Lower leg skin (tissue), 4 donors: ENCODE data around the gene MAB21L3. TPM values are rescaled to one million over a fixed set of nuclear protein-coding genes. Genes with fewer than 3 reads are reported as not detected.

Experiments used
- DNase-seq, 2 donors: peaks; one replicate each; pipeline ENCODE4 v3.0.0-alpha.2; 2019; ENCODE audit warnings: low spot score in 2 of 2
- H3K4me3 ChIP-seq: fragments of 200-600 bp; sonication (generic); 2 replicates; pipeline ENCODE4 v1.5.1; 2017; ENCODE audit warnings: mild to moderate bottlenecking, low read depth; ENCODE audit not compliant: poor library complexity, severe bottlenecking
- POLR2A ChIP-seq, 2 donors: fragments of 450-650 bp; IDR thresholded peaks; one replicate each; pipeline ENCODE4 v1.6.1; 2016 to 2017; ENCODE audit warnings: antibody characterized with exemption in 2 of 2, mild to moderate bottlenecking in 1 of 2, moderate library complexity in 1 of 2
- WGBS, 2 donors: methylation state at CpG; one replicate each; pipeline ENCODE4 v1.1.5; 2018; 5-methylcytosine and 5-hydroxymethylcytosine counted together
- intact Hi-C: fragments of 100-400 bp; cut with DNase I; formaldehyde crosslinking; loops from one replicate; pipeline ENCODE4 v1.15.0; 2023; ENCODE audit warnings: low total_unique reads
- total RNA-seq, 4 donors: library from RNA; depleted of rRNA; stranded (reverse); fragments of >200 nt; gene quantifications; one replicate each; pipeline ENCODE4 v1.1.0, GENCODE V29; 2016
- TF ChIP-seq, protein P1 (sequence below), 3 donors: fragments of 450-650 bp; IDR thresholded peaks; one replicate each; pipeline ENCODE4 v1.5.1; 2016; ENCODE audit warnings: antibody characterized with exemption in 3 of 3, mild to moderate bottlenecking in 3 of 3, moderate library complexity in 2 of 3

The MAB21L3 gene
- total RNA-seq, 4 donors from 2014 or later: 17.7 to 27.1 (median 23.4) TPM

DNA sequence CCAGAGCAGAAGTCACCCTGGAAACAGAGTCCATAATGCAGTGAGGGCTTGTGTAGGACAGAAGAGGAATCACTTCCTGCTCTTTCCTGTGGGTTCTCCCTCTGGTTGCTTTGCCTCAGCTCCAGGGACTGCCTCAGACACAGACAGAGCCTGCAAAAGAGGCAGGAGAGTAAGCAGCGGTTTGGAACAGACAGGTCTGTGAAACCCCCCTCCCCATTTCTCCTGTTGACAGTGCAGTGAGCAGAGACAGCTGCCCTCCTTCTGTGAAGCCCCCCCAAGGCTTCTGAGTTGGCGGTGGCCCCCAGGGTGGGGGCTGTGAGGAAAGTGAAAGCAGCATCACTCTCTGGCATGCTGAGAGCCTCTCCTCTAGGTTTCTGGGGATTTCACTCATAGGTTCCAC, 53.0 kb downstream of the MAB21L3 start:
- no peak for DNase-seq
- WGBS, 2 donors: 33 to 43% methylated on average over 2 of the region's 2 CpGs
- TF ChIP-seq POLR2A (IDR thresholded peaks at IDR 0.05): no peak
- TF ChIP-seq, protein P1, sequence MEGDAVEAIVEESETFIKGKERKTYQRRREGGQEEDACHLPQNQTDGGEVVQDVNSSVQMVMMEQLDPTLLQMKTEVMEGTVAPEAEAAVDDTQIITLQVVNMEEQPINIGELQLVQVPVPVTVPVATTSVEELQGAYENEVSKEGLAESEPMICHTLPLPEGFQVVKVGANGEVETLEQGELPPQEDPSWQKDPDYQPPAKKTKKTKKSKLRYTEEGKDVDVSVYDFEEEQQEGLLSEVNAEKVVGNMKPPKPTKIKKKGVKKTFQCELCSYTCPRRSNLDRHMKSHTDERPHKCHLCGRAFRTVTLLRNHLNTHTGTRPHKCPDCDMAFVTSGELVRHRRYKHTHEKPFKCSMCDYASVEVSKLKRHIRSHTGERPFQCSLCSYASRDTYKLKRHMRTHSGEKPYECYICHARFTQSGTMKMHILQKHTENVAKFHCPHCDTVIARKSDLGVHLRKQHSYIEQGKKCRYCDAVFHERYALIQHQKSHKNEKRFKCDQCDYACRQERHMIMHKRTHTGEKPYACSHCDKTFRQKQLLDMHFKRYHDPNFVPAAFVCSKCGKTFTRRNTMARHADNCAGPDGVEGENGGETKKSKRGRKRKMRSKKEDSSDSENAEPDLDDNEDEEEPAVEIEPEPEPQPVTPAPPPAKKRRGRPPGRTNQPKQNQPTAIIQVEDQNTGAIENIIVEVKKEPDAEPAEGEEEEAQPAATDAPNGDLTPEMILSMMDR (IDR thresholded peaks at IDR 0.05): no peak
- H3K4me3 ChIP-seq: no peak overlapping the region
- intact Hi-C loops: no loop called here

GRCh38 chr1:116164604-116165368, 53.6 kb downstream of the MAB21L3 start:
- WGBS, 2 donors: 27 to 36% methylated on average over 4 of the region's 4 CpGs
- intact Hi-C loops: no loop called here
- TF ChIP-seq, protein P1 (IDR thresholded peaks at IDR 0.05): no peak
- no peak for TF ChIP-seq POLR2A (IDR thresholded peaks at IDR 0.05)
- no peak overlapping the region for H3K4me3 ChIP-seq
- no peak for DNase-seq

- no peak overlapping the region for H3K4me3 ChIP-seq
- TF ChIP-seq POLR2A (IDR thresholded peaks at IDR 0.05): no peak
- no peak for DNase-seq
- intact Hi-C loops: no loop called here
- 62 to 65% methylated on average over 9 of the region's 9 CpGs for WGBS, 2 donors
Observed at GRCh38 chr1:116165572-116165971, 54.4 kb downstream of the MAB21L3 start.

GRCh38 chr1:116166011-116166571, 54.9 kb downstream of the MAB21L3 start:
- DNase-seq: no peak
- intact Hi-C loops: no loop called here
- no peak for TF ChIP-seq POLR2A (IDR thresholded peaks at IDR 0.05)
- TF ChIP-seq, protein P1 (IDR thresholded peaks at IDR 0.05): no peak
- WGBS, 2 donors: 48 to 52% methylated on average over 6 of the region's 6 CpGs
- no peak overlapping the region for H3K4me3 ChIP-seq

- no peak overlapping the region for H3K4me3 ChIP-seq
- 63 to 74% methylated on average over 4 of the region's 4 CpGs for WGBS, 2 donors
- TF ChIP-seq POLR2A (IDR thresholded peaks at IDR 0.05): no peak
- TF ChIP-seq, protein P1 (IDR thresholded peaks at IDR 0.05): no peak
- intact Hi-C loops: no loop called here
- no peak for DNase-seq
Observed at GRCh38 chr1:116166655-116167054, 55.5 kb downstream of the MAB21L3 start.

DNA sequence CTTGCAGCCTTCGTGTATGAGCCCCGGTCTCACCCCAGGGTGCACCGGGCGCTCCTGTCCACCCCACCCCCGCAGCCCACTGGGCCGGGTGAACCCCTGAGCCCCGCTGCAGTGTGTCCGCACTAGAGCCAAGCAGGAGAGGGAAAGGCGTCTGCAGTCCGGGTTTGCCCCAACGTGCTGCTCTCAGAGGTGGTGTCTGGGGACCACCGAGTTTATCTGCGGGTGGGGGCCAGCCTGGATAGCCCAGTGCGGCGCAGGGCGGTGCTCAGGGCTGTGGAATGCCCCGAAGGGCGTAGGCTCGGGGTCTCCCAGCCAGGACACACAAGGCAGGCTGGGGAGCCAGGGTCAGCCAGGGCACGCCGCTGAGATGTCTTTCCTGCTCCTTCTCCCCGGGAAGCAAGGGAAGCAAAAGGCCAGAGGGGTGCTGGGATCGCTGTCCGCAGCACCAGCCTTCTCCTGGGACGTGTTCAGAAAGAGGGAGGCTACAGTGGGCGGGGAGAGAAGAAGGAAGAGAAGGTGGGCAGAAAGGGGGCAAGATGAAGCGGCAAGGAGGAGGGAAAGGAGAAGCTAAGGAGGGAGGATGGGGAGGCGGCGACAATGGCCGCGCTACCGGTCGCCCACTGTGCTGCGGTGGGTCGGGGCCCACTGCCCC, 56.6 kb downstream of the MAB21L3 start:
- H3K4me3 ChIP-seq: peak overlapping the region; percentile 30
- TF ChIP-seq, protein P1 (IDR thresholded peaks at IDR 0.05): no peak
- TF ChIP-seq POLR2A (IDR thresholded peaks at IDR 0.05): no peak
- 24 to 34% methylated on average over 35 of the region's 35 CpGs for WGBS, 2 donors
- intact Hi-C loops: no loop called here
- DNase-seq: no peak
